HepG2 (cell line): Measurements from ENCODE around the gene LARP1. TPM values are rescaled to one million over a fixed set of nuclear protein-coding genes. Genes with fewer than 3 reads are reported as not detected.

Experiments
- FOXM1 ChIP-seq: sonication (generic); formaldehyde crosslinking; IDR thresholded peaks from 2 replicates; pipeline ENCODE4 v1.5.0; 2020; ENCODE audit warnings: missing genetic modification reagents
- GATAD2A ChIP-seq: IDR thresholded peaks from 2 replicates; pipeline ENCODE4 v1.6.1; 2016
- GTF2F1 ChIP-seq: fragments of 150-350 bp; IDR thresholded peaks from 2 replicates; pipeline ENCODE4 v1.6.1; 2014; ENCODE audit warnings: low read length
- HOXA3 ChIP-seq: sonication (generic); formaldehyde crosslinking; IDR thresholded peaks from 2 replicates; pipeline ENCODE4 v1.5.0; 2020; ENCODE audit warnings: missing genetic modification reagents
- MAFK ChIP-seq, 2 experiments: IDR thresholded peaks in 1 of 2; conservative IDR thresholded peaks in 1 of 2; 2 replicates each; pipeline ENCODE4 v1.6.1; 2011; ENCODE audit warnings: improper control_type of control experiment in 2 of 2, low read length in 2 of 2
- MYC ChIP-seq: sonication (generic); formaldehyde crosslinking; IDR thresholded peaks from 2 replicates; pipeline ENCODE4 v1.9.0; 2021; ENCODE audit warnings: missing genetic modification reagents, borderline replicate concordance
- MYNN ChIP-seq: sonication (generic); formaldehyde crosslinking; IDR thresholded peaks from 2 replicates; pipeline ENCODE4 v1.4.0; 2020; ENCODE audit warnings: mild to moderate bottlenecking, low read depth, missing genetic modification reagents
- NCOA2 ChIP-seq: sonication (generic); formaldehyde crosslinking; IDR thresholded peaks from 2 replicates; pipeline ENCODE4 v1.8.0; 2022; ENCODE audit warnings: inconsistent platforms
- ONECUT2 ChIP-seq: sonication (generic); formaldehyde crosslinking; IDR thresholded peaks from 2 replicates; pipeline ENCODE4 v1.4.0; 2020; ENCODE audit warnings: missing genetic modification reagents
- PAWR ChIP-seq: sonication (generic); formaldehyde crosslinking; IDR thresholded peaks from 2 replicates; pipeline ENCODE4 v1.4.0; 2020; ENCODE audit warnings: missing genetic modification reagents, mild to moderate bottlenecking, borderline replicate concordance
- PAX8 ChIP-seq: sonication (generic); formaldehyde crosslinking; IDR thresholded peaks from 2 replicates; pipeline ENCODE4 v1.8.0; 2022; ENCODE audit warnings: mild to moderate bottlenecking, missing genetic modification reagents, borderline replicate concordance
- ZNF180 ChIP-seq: sonication (generic); formaldehyde crosslinking; IDR thresholded peaks from 2 replicates; pipeline ENCODE4 v1.4.0; 2020; ENCODE audit warnings: low read depth, missing genetic modification reagents, borderline replicate concordance
- ZNF274 ChIP-seq: sonication (generic); formaldehyde crosslinking; IDR thresholded peaks from 2 replicates; pipeline ENCODE4 v1.5.1; 2020; ENCODE audit warnings: mild to moderate bottlenecking, missing genetic modification reagents
- ZNF713 ChIP-seq: sonication (generic); formaldehyde crosslinking; IDR thresholded peaks from 2 replicates; pipeline ENCODE4 v1.4.0; 2020; ENCODE audit warnings: mild to moderate bottlenecking, missing genetic modification reagents
- ZSCAN12 ChIP-seq: sonication (generic); formaldehyde crosslinking; IDR thresholded peaks from 2 replicates; pipeline ENCODE4 v1.9.0; 2021; ENCODE audit warnings: mild to moderate bottlenecking, missing genetic modification reagents
- polyA plus RNA-seq, 8 experiments: library from polyadenylated mRNA; depleted of rRNA in 3 of 8; stranded (reverse) in 7 of 8; unstranded in 1 of 8; fragments of >200 nt; fragmentation: Illumina TruSeq in 4 of 8; extraction: Trizol in 4 of 8; gene quantifications; 2 replicates each; pipeline versions ENCODE4 v1.2.1 to v1.2.3, GENCODE V29; 2011 to 2016; ENCODE audit warnings: low read depth in 4 of 8, missing spikeins in 1 of 8, mixed read lengths in 1 of 8; ENCODE audit not compliant: insufficient read depth in 1 of 8
- total RNA-seq, 5 experiments: library from RNA; depleted of rRNA; stranded (reverse); fragments of >200 nt; fragmentation: Illumina TruSeq; extraction: Trizol; gene quantifications; 2 replicates each; pipeline ENCODE4 v1.2.3, GENCODE V29; 2016; ENCODE audit warnings: low read depth in 1 of 5
- TF ChIP-seq, protein P1 (sequence below): sonication (generic); formaldehyde crosslinking; IDR thresholded peaks from 2 replicates; pipeline ENCODE4 v1.4.0; 2020; ENCODE audit warnings: missing genetic modification reagents, mild to moderate bottlenecking, borderline replicate concordance
- TF ChIP-seq, protein P2 (sequence below), 2 experiments: sonication (generic) in 1 of 2; formaldehyde crosslinking in 1 of 2; IDR thresholded peaks; 2 replicates each; pipeline versions ENCODE4 v1.6.1 to v1.9.0; 2014 to 2022; ENCODE audit warnings: antibody characterized with exemption in 1 of 2, borderline replicate concordance in 1 of 2, inconsistent platforms in 1 of 2, low read depth in 1 of 2, missing genetic modification reagents in 1 of 2
- TF ChIP-seq, protein P3 (sequence below): sonication (generic); formaldehyde crosslinking; IDR thresholded peaks from 2 replicates; pipeline ENCODE4 v1.4.0; 2020; ENCODE audit warnings: mild to moderate bottlenecking, missing genetic modification reagents, borderline replicate concordance

The LARP1 gene
- total and polyA plus RNA-seq, 2 of the 13 experiments (the other 11 are each of a cell fraction or from before 2014, with no cell fraction given): 45.2 to 61.4 TPM

DNA sequence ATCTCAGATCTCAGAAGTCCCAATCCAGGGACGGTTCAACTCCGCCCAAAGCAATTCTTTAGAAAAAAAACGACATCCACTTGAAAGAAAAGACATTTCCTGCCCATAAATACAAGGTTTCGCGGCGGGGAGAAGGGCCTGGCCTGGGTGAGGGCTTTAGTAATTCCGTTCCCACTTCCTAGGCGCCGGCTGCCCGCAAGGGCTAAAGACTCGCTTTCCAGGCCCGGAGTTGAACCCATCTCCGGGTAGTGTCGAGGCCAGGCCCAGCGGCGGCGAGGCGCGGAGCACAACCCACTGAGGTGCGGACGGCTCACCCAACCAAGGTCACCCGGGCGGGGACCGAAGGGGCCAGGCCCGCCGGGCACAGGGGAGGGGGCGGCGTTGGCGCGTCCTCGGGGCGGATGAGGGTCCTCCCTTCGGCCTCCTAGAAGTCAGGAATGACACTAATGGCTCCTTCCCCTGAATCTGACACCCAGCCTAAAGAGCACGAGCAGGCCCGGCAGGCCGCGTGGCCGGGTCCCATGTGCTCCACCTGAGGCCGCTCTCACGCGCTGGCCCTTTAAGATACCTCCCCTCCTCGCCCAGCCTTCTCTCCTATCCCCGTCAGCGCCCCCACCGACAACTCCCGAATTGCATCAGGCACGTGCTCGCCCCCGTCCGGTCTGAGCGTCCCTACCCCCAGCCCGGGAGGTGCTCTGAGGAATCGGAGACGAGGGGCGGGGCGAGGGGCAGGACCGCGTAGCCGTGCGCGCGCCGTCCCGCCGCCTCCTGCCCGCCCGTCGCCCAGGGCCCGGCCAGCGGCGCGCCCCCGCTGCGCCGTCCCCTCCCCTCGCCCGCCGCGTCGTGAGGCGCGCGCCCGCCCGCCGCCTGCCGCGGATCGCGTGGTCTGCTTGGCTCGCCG is 467 bp upstream of the LARP1 start (continued):
- TF ChIP-seq, protein P1, sequence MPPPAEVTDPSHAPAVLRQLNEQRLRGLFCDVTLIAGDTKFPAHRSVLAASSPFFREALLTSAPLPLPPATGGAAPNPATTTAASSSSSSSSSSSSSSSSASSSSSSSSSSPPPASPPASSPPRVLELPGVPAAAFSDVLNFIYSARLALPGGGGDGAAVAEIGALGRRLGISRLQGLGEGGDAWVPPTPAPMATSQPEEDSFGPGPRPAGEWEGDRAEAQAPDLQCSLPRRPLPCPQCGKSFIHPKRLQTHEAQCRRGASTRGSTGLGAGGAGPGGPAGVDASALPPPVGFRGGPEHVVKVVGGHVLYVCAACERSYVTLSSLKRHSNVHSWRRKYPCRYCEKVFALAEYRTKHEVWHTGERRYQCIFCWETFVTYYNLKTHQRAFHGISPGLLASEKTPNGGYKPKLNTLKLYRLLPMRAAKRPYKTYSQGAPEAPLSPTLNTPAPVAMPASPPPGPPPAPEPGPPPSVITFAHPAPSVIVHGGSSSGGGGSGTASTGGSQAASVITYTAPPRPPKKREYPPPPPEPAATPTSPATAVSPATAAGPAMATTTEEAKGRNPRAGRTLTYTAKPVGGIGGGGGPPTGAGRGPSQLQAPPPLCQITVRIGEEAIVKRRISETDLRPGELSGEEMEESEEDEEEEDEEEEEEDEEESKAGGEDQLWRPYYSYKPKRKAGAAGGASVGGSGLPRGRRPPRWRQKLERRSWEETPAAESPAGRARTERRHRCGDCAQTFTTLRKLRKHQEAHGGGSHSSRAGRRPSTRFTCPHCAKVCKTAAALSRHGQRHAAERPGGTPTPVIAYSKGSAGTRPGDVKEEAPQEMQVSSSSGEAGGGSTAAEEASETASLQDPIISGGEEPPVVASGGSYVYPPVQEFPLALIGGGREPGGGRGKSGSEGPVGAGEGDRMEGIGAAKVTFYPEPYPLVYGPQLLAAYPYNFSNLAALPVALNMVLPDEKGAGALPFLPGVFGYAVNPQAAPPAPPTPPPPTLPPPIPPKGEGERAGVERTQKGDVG (CRISPR knock-in tag): 0 out of 2 replicates have a peak, but pooled peaks have one; percentile 80
- TF ChIP-seq, protein P2, sequence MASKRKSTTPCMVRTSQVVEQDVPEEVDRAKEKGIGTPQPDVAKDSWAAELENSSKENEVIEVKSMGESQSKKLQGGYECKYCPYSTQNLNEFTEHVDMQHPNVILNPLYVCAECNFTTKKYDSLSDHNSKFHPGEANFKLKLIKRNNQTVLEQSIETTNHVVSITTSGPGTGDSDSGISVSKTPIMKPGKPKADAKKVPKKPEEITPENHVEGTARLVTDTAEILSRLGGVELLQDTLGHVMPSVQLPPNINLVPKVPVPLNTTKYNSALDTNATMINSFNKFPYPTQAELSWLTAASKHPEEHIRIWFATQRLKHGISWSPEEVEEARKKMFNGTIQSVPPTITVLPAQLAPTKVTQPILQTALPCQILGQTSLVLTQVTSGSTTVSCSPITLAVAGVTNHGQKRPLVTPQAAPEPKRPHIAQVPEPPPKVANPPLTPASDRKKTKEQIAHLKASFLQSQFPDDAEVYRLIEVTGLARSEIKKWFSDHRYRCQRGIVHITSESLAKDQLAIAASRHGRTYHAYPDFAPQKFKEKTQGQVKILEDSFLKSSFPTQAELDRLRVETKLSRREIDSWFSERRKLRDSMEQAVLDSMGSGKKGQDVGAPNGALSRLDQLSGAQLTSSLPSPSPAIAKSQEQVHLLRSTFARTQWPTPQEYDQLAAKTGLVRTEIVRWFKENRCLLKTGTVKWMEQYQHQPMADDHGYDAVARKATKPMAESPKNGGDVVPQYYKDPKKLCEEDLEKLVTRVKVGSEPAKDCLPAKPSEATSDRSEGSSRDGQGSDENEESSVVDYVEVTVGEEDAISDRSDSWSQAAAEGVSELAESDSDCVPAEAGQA (IDR thresholded peaks at IDR 0.05; ENCODE audit: low read depth): no peak
- TF ChIP-seq, protein P2 (CRISPR knock-in tag; IDR thresholded peaks at IDR 0.05; ENCODE audit: borderline replicate concordance): no peak
- no peak for TF ChIP-seq ZNF713 (CRISPR knock-in tag)
- peak; percentile 63 for TF ChIP-seq GATAD2A (CRISPR knock-in tag)
- no peak for TF ChIP-seq ZSCAN12 (CRISPR knock-in tag)
- TF ChIP-seq ZNF180: no peak
- TF ChIP-seq ZNF274: no peak
- TF ChIP-seq PAX8 (CRISPR knock-in tag): no peak
- TF ChIP-seq HOXA3: peak; percentile 69; the same call in 1 of the 2 replicates
- TF ChIP-seq GTF2F1: no peak
- TF ChIP-seq MYC (CRISPR knock-in tag): peak; percentile 99
- peak; percentile 42 for TF ChIP-seq NCOA2 (CRISPR knock-in tag)
- no peak for TF ChIP-seq FOXM1 (CRISPR knock-in tag)
- TF ChIP-seq, protein P3, sequence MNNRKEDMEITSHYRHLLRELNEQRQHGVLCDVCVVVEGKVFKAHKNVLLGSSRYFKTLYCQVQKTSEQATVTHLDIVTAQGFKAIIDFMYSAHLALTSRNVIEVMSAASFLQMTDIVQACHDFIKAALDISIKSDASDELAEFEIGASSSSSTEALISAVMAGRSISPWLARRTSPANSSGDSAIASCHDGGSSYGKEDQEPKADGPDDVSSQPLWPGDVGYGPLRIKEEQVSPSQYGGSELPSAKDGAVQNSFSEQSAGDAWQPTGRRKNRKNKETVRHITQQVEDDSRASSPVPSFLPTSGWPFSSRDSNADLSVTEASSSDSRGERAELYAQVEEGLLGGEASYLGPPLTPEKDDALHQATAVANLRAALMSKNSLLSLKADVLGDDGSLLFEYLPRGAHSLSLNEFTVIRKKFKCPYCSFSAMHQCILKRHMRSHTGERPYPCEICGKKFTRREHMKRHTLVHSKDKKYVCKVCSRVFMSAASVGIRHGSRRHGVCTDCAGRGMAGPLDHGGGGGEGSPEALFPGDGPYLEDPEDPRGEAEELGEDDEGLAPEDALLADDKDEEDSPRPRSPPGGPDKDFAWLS (CRISPR knock-in tag): no peak
- TF ChIP-seq MYNN (CRISPR knock-in tag): no peak
- TF ChIP-seq PAWR (CRISPR knock-in tag): no peak
- TF ChIP-seq ONECUT2 (CRISPR knock-in tag): no peak
- no peak for TF ChIP-seq MAFK (conservative IDR thresholded peaks at IDR 0.05 in 1 of 2, IDR thresholded peaks at IDR 0.05 in 1 of 2; ENCODE audit: low read length in 2 of 2)
